H4 (cell line): Measurements from ENCODE around the gene FEV. TPM values are rescaled to one million over a fixed set of nuclear protein-coding genes. Genes with fewer than 3 reads are reported as not detected.

Source experiments
- DNase-seq: peaks from one replicate; pipeline ENCODE4 v3.0.0-alpha.2; 2015; ENCODE audit warnings: low spot score
- total RNA-seq: library from RNA; depleted of rRNA; stranded (reverse); fragments of >200 nt; shearing (Covaris generic); gene quantifications from 2 replicates; pipeline ENCODE4 v1.2.3, GENCODE V29; 2014

FEV gene
- total RNA-seq, 1 experiment from 2014 or later = not detected

DNA sequence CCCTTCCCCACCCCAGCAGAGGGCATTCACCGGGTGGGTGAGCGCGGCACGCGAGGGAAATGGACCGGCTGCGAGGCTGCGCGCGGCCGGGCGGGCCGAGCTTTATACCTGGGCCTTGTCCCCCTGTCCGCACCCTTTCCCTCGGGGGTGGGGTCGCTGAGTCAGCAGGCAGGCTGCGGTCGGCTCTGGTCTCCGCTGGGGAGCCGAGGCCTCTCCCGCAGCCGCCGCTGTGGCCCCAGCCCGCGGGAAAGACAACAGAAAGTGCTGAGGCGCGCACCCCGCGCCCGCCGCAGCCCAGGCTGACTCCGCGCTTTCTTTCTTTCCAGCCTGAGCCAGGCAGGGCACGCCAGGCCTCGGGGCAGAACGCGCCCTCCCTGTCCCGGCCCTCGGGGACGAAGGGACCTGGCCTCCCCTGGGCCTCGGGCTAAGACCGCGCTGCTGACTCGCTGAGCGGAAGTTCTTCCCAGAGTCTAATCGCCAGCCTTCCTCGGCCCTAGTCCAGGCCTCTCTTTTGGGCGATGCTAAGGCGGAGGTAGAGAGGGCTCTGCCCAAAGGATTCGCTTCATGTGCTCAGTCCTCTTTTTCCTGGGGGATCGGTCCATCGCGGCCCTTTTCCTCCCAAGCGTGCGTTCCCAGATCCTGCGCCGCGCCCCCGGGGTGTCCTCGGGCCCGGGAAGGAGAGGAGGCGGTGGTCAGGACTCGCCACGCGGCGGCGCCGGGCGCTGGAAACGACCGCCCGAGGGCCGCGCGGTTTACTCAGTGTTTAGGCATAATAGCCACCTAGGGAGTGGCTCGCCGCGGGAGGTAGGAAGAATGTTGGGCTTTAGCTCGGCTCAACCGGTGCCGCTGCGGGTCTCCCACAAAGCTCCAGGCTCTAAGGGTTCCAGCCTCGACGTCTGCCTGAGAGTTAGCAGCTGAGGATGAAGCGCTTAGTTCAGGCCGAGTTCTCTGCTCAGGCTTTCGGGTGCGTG is 8.6 kb upstream of the FEV start, which contains the start of gene CRYBA2:
CRYBA2 (minus strand) TSS at position 78 of the 971 bp plus-strand sequence. CDS start 246 bp downstream, outside the sequence.
- no peak for DNase-seq

GRCh38 chr2:218992703-218993344 is 7.8 kb upstream of the FEV start:
- no peak for DNase-seq

GRCh38 chr2:218992196-218992595 is 7.2 kb upstream of the FEV start:
- no peak for DNase-seq

- DNase-seq = no peak
Measured at GRCh38 chr2:218991674-218992168, 6.7 kb upstream of the FEV start.

- DNase-seq = no peak
Measured at GRCh38 chr2:218990612-218991011, 5.6 kb upstream of the FEV start.

DNA sequence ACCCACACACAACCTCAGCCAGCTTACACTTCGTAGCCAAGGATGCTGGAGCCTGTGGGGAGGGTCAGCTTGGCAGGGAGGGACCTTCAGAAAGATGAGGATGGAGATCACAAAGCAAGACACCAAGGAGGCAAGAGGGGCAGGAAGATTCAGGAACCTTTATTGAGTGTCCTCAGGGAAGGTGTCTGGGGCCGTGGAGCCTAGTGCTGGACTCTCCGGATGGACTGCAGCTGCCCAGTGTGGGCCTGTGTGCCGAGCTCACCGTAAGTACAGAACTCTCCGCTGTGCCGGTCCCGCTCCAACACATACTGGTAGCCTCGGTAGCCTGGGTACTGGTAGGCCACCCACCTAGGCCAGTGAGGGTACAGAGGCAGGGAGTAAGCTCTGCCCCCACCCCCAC is 5.1 kb upstream of the FEV start:
- no peak for DNase-seq

DNA sequence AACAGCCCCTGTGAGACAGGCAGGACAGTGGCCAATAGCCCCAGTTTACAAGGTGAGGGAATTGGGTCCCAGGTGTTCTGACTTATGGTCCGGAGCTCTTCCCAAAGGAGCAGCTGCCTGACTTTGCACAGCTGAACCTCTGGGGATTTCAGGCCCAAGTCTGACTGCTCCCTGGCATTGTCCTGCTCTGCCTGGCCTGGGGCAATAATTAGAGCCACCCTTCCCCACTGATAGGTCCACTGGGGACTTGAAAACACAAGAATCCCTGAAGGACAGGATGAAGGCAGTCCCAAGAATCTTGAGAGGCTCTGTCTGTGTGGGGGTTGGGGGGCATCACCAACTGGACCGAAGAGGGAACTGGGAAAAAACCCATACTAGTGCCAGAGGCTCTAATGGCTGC is 3.7 kb upstream of the FEV start:
- DNase-seq = no peak

GRCh38 chr2:218988164-218988563 is 3.2 kb upstream of the FEV start:
- no peak for DNase-seq

DNA sequence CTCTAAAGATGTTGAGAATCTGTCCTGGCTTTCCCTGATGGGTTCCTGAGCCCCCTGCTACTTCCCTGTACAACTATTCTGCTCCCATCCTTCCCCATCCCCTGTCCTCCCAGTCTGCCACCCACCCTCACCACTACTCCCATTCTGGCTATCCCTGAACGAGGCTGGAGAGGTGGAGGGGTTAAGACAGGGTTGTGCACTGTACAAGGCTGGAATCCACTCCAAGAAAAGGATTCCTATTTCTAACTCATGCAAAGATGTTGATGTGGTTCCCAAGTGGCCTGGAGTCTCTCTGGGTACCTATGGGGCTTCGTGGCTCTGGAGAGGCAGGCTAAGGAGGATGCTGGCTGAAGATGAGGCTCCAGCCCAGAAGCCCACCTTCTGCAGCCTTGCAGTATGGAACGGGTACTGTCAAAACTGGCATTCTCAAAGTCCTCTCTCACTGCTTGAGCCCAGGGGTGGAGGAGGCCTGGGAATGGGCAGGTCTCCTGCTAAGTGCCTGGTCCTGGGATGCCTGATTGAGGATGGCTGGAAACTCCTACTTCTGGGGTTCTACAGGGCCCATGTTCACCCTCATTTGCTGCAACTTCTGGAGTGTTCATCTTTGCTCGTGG is 1.3 kb upstream of the FEV start:
- no peak for DNase-seq

DNA sequence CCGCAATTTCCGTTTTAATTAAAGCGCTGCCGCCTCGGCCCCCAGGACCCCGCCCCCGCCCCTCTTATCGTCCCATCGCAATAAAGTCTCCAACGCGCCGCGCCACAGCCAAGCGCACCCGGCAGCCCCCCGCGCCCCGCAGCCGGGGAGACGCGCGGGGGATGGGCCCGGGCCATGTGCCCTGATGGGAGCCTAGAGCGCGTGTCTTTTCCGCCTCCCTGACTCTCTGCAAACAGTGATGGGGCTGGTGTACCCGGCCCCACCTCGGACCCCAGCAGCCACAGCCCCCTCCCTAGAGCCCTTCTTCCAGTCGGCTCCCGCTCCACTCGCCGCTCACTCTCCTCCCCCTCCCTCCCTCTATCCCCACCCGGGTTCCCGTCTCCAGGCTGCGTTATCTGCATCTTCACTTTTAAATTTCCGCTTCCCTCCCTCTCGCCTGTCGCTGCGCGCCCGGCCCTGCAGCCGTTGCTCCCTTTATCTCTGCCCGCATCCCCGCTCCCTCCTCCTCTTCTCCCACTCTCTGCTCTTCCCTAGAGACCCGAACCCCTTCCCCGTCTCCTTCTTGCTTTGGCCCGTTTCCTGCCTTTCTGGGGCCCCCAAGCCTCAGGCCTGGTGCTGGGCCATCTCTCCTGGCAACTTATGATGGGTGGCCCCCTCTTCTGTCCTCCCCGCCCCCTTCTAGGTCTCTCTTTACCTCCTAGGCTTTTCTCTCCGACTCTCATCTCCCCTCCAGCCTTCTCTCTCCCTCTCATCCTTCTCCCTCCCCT is 524 bp upstream of the FEV start:
- no peak for DNase-seq

GRCh38 chr2:218984239-218985020 is 554 bp downstream of the FEV start:
- DNase-seq = no peak

DNA sequence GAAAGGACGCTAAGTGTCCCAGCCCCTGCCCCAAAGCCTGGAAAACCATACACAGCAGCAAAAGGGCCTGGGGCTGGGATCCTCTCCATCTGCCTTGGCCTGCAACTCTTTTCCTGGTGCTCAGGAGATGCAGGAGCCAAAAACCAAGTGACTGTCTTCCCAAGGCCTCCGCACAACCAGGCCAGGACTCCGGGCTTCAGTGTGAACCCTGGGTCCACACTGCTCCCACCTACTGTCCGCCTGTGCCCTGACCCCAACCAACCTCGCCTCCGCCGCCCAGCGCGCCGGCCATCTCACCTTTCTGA is 1.1 kb downstream of the FEV start:
- DNase-seq = no peak

- no peak for DNase-seq
Measured at GRCh38 chr2:218983263-218983933, 1.6 kb downstream of the FEV start.

DNA sequence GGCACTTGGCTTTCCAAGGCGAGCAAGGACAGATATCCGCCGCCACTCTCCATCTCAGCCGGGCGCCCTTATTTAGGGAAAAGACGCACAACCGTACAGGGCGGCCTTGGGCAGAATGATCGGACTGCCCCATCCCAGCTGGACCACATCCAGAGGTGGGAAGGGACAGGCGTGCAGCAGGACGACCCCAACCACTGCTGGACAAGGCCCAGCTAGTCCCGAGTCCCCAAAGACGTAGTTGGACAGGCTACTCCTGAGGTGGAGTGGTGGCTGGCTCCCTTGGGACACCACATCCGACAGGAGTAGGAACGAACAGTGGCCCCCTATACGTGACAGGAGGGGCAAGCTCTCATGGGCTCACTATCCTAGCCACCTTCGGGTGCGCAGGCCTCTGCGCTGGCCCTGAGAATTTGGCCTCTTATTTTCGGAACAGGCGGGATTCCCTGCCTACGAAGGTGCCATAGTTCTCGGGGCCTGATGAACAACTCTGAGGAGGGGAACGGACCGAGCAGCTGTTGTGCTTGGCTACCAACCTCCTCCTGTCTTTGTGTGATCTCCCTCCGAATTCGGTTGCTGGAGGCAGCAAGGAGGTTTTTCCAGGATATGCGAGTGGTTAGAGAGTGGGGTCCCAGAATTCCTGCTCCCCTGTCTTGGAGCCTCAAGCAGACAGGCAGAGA is 2.3 kb downstream of the FEV start:
- no peak for DNase-seq

- DNase-seq = no peak
Measured at GRCh38 chr2:218981881-218982585, 3.0 kb downstream of the FEV start.

DNA sequence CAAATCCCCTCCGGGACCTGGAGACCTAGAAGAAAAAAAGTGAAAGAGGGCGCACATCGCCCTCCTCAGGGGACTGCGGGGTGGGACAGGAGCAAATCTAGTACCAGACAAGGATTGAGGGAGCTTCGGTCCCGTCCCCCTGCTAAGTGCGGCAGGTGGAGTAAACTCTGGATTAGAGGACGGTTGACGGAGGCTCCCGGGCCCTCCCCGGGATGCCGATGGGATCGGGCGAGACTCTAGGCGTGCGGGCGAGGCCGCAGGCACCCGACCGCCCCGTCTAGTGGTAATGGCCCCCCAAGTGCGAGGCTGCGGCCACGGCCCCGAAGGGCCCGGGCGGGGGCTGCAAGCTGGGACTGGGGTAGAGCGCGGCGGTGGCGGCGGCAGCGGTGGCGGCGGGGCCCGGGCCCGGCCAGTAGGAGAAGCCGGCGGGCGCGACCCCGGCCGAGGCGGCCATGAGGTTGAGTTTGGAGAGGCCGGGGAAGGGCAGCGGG is 3.5 kb downstream of the FEV start:
- DNase-seq = no peak

DNA sequence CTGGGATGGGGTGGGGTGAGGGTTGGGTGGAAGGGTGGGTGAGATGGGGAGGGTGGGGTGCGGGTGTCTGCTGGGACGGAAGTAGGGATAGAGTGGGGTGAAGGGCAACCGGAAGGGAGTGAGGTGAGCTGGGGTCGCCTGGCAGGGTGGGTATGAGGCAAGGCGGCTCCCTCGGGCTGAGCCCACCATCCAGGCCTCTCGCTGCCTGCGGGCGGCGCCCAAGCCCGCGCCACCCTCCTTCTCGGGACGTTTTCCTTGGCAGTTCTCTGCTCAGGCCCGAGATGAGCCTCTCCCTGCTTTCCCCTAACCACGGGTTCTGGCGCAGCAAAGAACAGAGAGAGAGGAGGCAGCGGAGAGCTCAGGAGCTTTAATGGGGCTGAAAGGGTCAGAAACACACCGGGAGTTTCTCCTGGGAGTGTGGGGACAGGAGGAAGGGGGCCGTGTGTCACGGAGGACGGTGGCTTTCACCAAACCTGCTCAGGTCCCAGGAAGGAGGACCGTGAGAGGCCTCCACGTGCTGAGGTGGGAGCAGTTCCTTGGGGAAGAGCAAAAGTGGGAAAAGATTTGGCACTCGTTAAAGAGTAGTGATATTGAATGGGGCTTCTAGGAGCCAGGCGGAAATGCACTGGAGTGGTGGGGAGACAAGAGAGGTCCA is 4.1 kb downstream of the FEV start:
- no peak for DNase-seq
